ENCODE results near the gene CCR7.

CCR7 gene

GRCh38 chr17:40604327-40605080 is 39.2 kb upstream of the CCR7 start:
- DNase-seq (ENCODE audit: low spot score in 2 of 2) (no peak), ATAC-seq (replicated peaks; ENCODE audit: extremely low read depth, poor library complexity, severe bottlenecking) (no peak)
- Mint-ChIP-seq H3K36me3 (ENCODE audit: insufficient read depth) (peaks cover 20% of the 10 kb centered on the region), H3K4me3 (peak overlapping the region; percentile 59), H3K4me1 (peaks cover 83% of the 10 kb centered on the region), H3K27me3 (no peaks in the 10 kb centered on the region), H3K27ac (ENCODE audit: low read depth) (peak overlapping the region; percentile 93), H3K9me3 (no peaks in the 10 kb centered on the region)

DNA sequence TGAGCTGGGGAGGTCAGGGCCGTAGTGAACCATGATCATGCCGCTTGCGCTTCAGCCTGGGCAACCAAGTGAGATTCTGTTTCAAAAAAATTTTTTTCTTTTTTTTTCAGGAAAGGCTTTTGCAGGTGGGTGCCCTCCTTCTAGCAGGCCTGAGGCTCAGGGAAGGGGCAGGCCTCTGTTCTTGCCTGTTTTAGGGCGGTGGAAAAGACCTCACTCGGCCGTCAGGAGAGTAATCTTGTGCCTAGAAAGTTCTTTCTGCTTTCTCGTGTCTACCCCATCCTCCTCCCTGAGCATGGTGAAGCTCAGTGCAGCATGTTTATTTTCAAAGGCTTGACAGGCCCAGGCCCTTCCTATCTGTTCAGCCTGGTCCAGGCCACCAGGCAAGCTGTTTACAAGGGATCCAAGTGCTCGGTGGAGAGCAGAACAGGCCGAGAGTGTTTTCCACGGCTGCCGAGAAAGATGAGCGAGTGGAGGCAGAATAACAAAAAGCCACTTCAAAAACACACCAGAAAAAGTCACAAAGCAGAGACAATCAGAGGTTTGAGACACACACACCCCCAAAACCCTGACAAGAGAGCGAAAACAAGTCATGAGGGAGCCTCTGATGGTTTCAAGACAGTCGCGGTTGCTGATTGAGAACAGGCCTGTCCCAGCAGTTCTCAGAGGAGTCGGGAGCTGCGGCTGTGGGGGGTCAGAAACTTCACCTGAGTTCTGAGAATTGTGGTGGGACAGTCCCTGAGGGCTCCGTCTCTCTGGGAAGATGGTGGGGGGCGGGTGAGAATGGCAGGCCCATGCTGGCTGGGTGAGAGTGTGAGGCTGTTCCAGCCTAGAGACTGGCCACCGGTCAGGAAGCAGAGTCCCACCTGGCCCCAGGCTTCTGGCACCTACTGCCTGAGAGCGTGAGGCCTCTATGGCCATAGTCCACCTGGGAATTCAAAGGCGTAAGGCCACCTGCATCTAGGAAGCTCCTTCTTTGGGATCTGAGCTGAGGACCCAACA is 37.5 kb upstream of the CCR7 start:
- peaks cover 19% of the 10 kb centered on the region for H3K36me3 Mint-ChIP-seq (ENCODE audit: insufficient read depth)
- H3K4me1 Mint-ChIP-seq = peaks cover 83% of the 10 kb centered on the region
- no peaks in the 10 kb centered on the region for H3K27me3 Mint-ChIP-seq
- DNase-seq (ENCODE audit: low spot score in 2 of 2) (peak in 1 of 2 donors; percentile 45), ATAC-seq (replicated peaks; ENCODE audit: extremely low read depth, poor library complexity, severe bottlenecking) (peak; percentile 18)
- H3K4me3 Mint-ChIP-seq = peak overlapping the region; percentile 55
- H3K9me3 Mint-ChIP-seq = no peaks in the 10 kb centered on the region
- H3K27ac Mint-ChIP-seq (ENCODE audit: low read depth) = peak overlapping the region; percentile 96

- Mint-ChIP-seq H3K27me3 (no peaks in the 10 kb centered on the region), H3K4me1 (peaks cover 73% of the 10 kb centered on the region), H3K36me3 (ENCODE audit: insufficient read depth) (peaks cover 16% of the 10 kb centered on the region), H3K27ac (ENCODE audit: low read depth) (peak overlapping the region; percentile 96), H3K4me3 (no peak overlapping the region), H3K9me3 (no peaks in the 10 kb centered on the region)
- DNase-seq (ENCODE audit: low spot score in 2 of 2) (no peak), ATAC-seq (replicated peaks; ENCODE audit: extremely low read depth, poor library complexity, severe bottlenecking) (no peak)
Observed at GRCh38 chr17:40600486-40601046, 35.3 kb upstream of the CCR7 start.

- ATAC-seq (replicated peaks; ENCODE audit: extremely low read depth, poor library complexity, severe bottlenecking) (no peak), DNase-seq (ENCODE audit: low spot score in 2 of 2) (no peak)
- H3K4me1 Mint-ChIP-seq = peaks cover 61% of the 10 kb centered on the region
- H3K9me3 Mint-ChIP-seq = no peaks in the 10 kb centered on the region
- H3K27ac Mint-ChIP-seq (ENCODE audit: low read depth) = peak overlapping the region; percentile 96
- H3K27me3 Mint-ChIP-seq = no peaks in the 10 kb centered on the region
- peaks cover 12% of the 10 kb centered on the region for H3K36me3 Mint-ChIP-seq (ENCODE audit: insufficient read depth)
- H3K4me3 Mint-ChIP-seq = peak overlapping the region; percentile 71
Observed at GRCh38 chr17:40599468-40599763, 34.1 kb upstream of the CCR7 start.

GRCh38 chr17:40598619-40599467 is 33.6 kb upstream of the CCR7 start:
- Mint-ChIP-seq H3K27ac (ENCODE audit: low read depth) (peak overlapping the region; percentile 96), H3K27me3 (no peaks in the 10 kb centered on the region), H3K4me1 (peaks cover 57% of the 10 kb centered on the region), H3K9me3 (no peaks in the 10 kb centered on the region), H3K36me3 (ENCODE audit: insufficient read depth) (peaks cover 12% of the 10 kb centered on the region), H3K4me3 (peak overlapping the region; percentile 71)
- ATAC-seq (replicated peaks; ENCODE audit: extremely low read depth, poor library complexity, severe bottlenecking) (peak; percentile 79), DNase-seq (ENCODE audit: low spot score in 2 of 2) (peak in 1 of 2 donors; percentile 70)

DNA sequence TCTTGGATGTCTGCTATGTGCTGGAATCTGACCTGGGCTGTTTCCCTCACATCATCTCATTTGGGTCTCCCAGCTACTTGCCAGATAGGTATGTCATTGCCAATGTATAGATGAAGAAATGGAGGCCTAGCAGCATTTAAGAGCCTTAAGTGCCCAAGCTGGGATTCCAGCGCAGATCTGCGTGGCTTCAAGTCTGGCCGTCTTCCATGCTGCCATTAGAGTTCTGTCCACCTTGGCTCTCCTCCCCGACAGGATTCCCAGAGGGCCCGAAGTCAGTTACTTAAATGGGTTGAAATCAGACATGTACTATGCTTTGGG is 33.0 kb upstream of the CCR7 start:
- peak overlapping the region; percentile 71 for H3K4me3 Mint-ChIP-seq
- no peak for ATAC-seq (replicated peaks; ENCODE audit: extremely low read depth, poor library complexity, severe bottlenecking)
- DNase-seq (ENCODE audit: low spot score in 2 of 2) = no peak
- no peaks in the 10 kb centered on the region for H3K9me3 Mint-ChIP-seq
- peaks cover 12% of the 10 kb centered on the region for H3K36me3 Mint-ChIP-seq (ENCODE audit: insufficient read depth)
- peaks cover 56% of the 10 kb centered on the region for H3K4me1 Mint-ChIP-seq
- H3K27ac Mint-ChIP-seq (ENCODE audit: low read depth) = peak overlapping the region; percentile 96
- no peaks in the 10 kb centered on the region for H3K27me3 Mint-ChIP-seq

DNA sequence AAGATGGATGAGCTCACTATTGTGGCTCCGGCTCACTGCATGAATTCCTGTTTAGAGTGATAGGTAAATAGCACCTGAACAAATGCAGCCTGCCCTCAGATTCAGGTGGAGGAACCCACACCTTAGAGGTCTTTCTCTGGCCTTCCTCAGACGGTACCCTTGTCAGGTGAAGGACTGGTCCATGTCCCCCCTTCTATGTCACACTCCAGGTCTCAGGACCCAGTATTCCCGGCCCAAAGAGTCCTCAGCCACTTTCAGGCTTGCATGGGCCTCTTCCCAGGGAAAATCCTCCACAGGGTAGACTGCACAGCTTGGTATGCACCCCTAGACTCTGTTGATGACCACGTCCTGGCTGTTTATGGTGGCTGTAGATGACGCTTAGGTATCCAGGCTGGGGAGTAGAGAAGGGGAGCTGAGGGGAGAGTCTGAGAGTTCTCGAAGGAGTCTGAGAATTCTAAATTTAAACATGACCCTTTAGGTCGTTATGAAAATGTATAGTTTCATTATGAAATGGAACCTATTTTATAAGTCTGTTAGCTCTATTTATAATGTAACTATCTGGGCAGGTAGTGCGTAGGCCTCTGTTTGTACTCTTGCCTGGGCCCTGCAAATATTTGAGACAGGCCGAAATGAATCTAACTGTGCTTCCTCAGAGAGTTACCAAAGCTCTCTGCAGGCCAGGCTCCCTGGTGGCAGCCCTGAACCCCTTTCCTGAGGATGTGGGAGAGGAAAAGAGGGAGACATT is 32.5 kb upstream of the CCR7 start:
- no peak for DNase-seq (ENCODE audit: low spot score in 2 of 2)
- ATAC-seq (replicated peaks; ENCODE audit: extremely low read depth, poor library complexity, severe bottlenecking) = no peak
- peaks cover 10% of the 10 kb centered on the region for H3K36me3 Mint-ChIP-seq (ENCODE audit: insufficient read depth)
- H3K27me3 Mint-ChIP-seq = no peaks in the 10 kb centered on the region
- H3K9me3 Mint-ChIP-seq = no peaks in the 10 kb centered on the region
- peak overlapping the region; percentile 96 for H3K27ac Mint-ChIP-seq (ENCODE audit: low read depth)
- H3K4me3 Mint-ChIP-seq = peak overlapping the region; percentile 71
- peaks cover 51% of the 10 kb centered on the region for H3K4me1 Mint-ChIP-seq

GRCh38 chr17:40597156-40597555 is 31.9 kb upstream of the CCR7 start:
- H3K9me3 Mint-ChIP-seq = no peaks in the 10 kb centered on the region
- H3K27me3 Mint-ChIP-seq = no peaks in the 10 kb centered on the region
- no peak overlapping the region for H3K4me3 Mint-ChIP-seq
- ATAC-seq (replicated peaks; ENCODE audit: extremely low read depth, poor library complexity, severe bottlenecking) (no peak), DNase-seq (ENCODE audit: low spot score in 2 of 2) (no peak)
- peaks cover 46% of the 10 kb centered on the region for H3K4me1 Mint-ChIP-seq
- peak overlapping the region; percentile 96 for H3K27ac Mint-ChIP-seq (ENCODE audit: low read depth)
- peaks cover 7% of the 10 kb centered on the region for H3K36me3 Mint-ChIP-seq (ENCODE audit: insufficient read depth)

GRCh38 chr17:40596261-40596919 is 31.1 kb upstream of the CCR7 start:
- no peak for DNase-seq (ENCODE audit: low spot score in 2 of 2)
- H3K9me3 Mint-ChIP-seq = no peaks in the 10 kb centered on the region

DNA sequence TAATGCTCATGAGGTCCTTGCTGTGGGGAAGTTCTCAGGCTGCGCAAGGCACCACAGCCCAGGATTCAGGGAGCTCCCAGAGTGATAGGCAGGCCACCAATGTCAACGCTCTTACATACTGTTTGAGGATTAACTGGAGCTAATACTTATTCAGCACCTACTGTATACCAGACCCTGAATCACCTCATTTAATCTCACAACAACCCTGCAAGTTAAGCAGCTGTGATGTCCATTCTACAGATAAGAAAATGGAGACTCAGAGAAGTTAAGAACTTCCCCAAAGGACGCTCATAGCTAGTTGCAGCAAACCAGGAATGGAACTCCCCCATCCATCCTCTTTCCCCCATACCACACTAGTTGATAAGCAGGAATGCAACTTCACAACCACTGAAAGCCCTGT is 25.5 kb upstream of the CCR7 start:
- Mint-ChIP-seq H3K9me3 (no peaks in the 10 kb centered on the region), H3K36me3 (ENCODE audit: insufficient read depth) (no peaks in the 10 kb centered on the region), H3K27me3 (no peaks in the 10 kb centered on the region), H3K4me3 (no peak overlapping the region), H3K27ac (ENCODE audit: low read depth) (no peak overlapping the region), H3K4me1 (peaks cover 25% of the 10 kb centered on the region)
- no peak for ATAC-seq (replicated peaks; ENCODE audit: extremely low read depth, poor library complexity, severe bottlenecking)
- DNase-seq (ENCODE audit: low spot score in 2 of 2) = no peak

More at GRCh38 chr17:40596261-40596919, 31.1 kb upstream of the CCR7 start:
- Mint-ChIP-seq H3K27me3 (no peaks in the 10 kb centered on the region), H3K4me1 (peaks cover 38% of the 10 kb centered on the region), H3K27ac (ENCODE audit: low read depth) (no peak overlapping the region), H3K36me3 (ENCODE audit: insufficient read depth) (peaks cover 7% of the 10 kb centered on the region), H3K4me3 (no peak overlapping the region)
- no peak for ATAC-seq (replicated peaks; ENCODE audit: extremely low read depth, poor library complexity, severe bottlenecking)

- Mint-ChIP-seq H3K4me1 (peaks cover 31% of the 10 kb centered on the region), H3K4me3 (peak overlapping the region; percentile 19), H3K27ac (ENCODE audit: low read depth) (no peak overlapping the region), H3K27me3 (no peaks in the 10 kb centered on the region), H3K36me3 (ENCODE audit: insufficient read depth) (no peaks in the 10 kb centered on the region), H3K9me3 (peaks cover 6% of the 10 kb centered on the region)
- no peak for DNase-seq (ENCODE audit: low spot score in 2 of 2)
- no peak for ATAC-seq (replicated peaks; ENCODE audit: extremely low read depth, poor library complexity, severe bottlenecking)
Observed at GRCh38 chr17:40588552-40588951, 23.3 kb upstream of the CCR7 start.

Measured in central memory CD8-positive, alpha-beta T cell (primary cell).